Activated CD8-positive, alpha-beta T cell treated with anti-CD3 and anti-CD28 coated beads for 36 hours (primary cell): ENCODE results near the gene ANKS1B. TPM values are rescaled to one million over a fixed set of nuclear protein-coding genes. Genes with fewer than 3 reads are reported as not detected.

Experiments
- ATAC-seq: fragments of 200-7000 bp; cut with Tn5 transposase; one replicate; pipeline ENCODE4 v1.10.0; 2021; ENCODE audit warnings: mild to moderate bottlenecking, moderate library complexity
- CTCF ChIA-PET: fragments of 350-600 bp; sonication (Branson Sonifier 250); formaldehyde crosslinking; loops from one replicate; lab custom pipeline; 2021; ENCODE audit warnings: antibody characterized with exemption; lab: Charles Lee
- POLR2A ChIA-PET: fragments of 350-600 bp; sonication (Branson Sonifier 250); formaldehyde crosslinking; loops from one replicate; lab custom pipeline; 2021; ENCODE audit warnings: antibody characterized with exemption; lab: Charles Lee
- DNase-seq: peaks from one replicate; pipeline ENCODE4 v3.0.0-alpha.2; 2020
- H3K27ac Mint-ChIP-seq: one replicate; pipeline ENCODE4 v1.8.0; 2021; ENCODE audit warnings: mild to moderate bottlenecking, mixed read lengths
- H3K27me3 Mint-ChIP-seq: one replicate; pipeline ENCODE4 v1.8.0; 2021; ENCODE audit warnings: mixed read lengths
- H3K36me3 Mint-ChIP-seq: one replicate; pipeline ENCODE4 v1.8.0; 2021; ENCODE audit warnings: low read depth, mixed read lengths
- H3K4me1 Mint-ChIP-seq: one replicate; pipeline ENCODE4 v1.8.0; 2021; ENCODE audit warnings: low read depth, mixed read lengths
- H3K4me3 Mint-ChIP-seq: one replicate; pipeline ENCODE4 v1.8.0; 2021; ENCODE audit warnings: mild to moderate bottlenecking, moderate library complexity, mixed read lengths
- H3K9me3 Mint-ChIP-seq: one replicate; pipeline ENCODE4 v1.8.0; 2021; ENCODE audit warnings: mixed read lengths
- CTCF ChIP-seq: fragments of 200-600 bp; IDR thresholded peaks from one replicate; pipeline ENCODE4 v1.8.0; 2022; ENCODE audit warnings: antibody characterized with exemption, mild to moderate bottlenecking
- intact Hi-C: fragments of 100-400 bp; cut with micrococcal nuclease; formaldehyde crosslinking; loops from one replicate; pipeline ENCODE4 v1.10.0; 2022
- total RNA-seq, 2 experiments: library from RNA; stranded (reverse); gene quantifications; one replicate each; pipeline ENCODE4 v1.2.3, GENCODE V29; 2021

Gene ANKS1B
- total RNA-seq, 2 experiments from 2014 or later = 0.54 TPM; not detected in 1

- DNase-seq (no peak), ATAC-seq (no peak)
- peaks cover 17% of the 10 kb centered on the region for H3K27me3 Mint-ChIP-seq
- H3K4me3 Mint-ChIP-seq = no peak overlapping the region
- TF ChIP-seq CTCF = no peak
- ChIA-PET CTCF (no interaction called here), POLR2A (no interaction called here)
- no peaks in the 10 kb centered on the region for H3K4me1 Mint-ChIP-seq
- intact Hi-C loops = no loop called here
- H3K36me3 Mint-ChIP-seq = no peaks in the 10 kb centered on the region
- H3K27ac Mint-ChIP-seq = no peak overlapping the region
- H3K9me3 Mint-ChIP-seq = no peaks in the 10 kb centered on the region
Observed at GRCh38 chr12:99978152-99978551, 6.6 kb downstream of the ANKS1B start.

GRCh38 chr12:99977550-99977949, 7.2 kb downstream of the ANKS1B start:
- H3K4me1 Mint-ChIP-seq = no peaks in the 10 kb centered on the region
- no peak overlapping the region for H3K27ac Mint-ChIP-seq
- ChIA-PET POLR2A (no interaction called here), CTCF (no interaction called here)
- no peaks in the 10 kb centered on the region for H3K36me3 Mint-ChIP-seq
- intact Hi-C loops = no loop called here
- DNase-seq (no peak), ATAC-seq (no peak)
- H3K27me3 Mint-ChIP-seq = peaks cover 14% of the 10 kb centered on the region
- no peak for TF ChIP-seq CTCF
- no peaks in the 10 kb centered on the region for H3K9me3 Mint-ChIP-seq
- no peak overlapping the region for H3K4me3 Mint-ChIP-seq

- POLR2A ChIA-PET = no interaction called here
- CTCF ChIA-PET = no interaction called here
- DNase-seq = no peak
- Mint-ChIP-seq H3K9me3 (no peaks in the 10 kb centered on the region), H3K36me3 (no peaks in the 10 kb centered on the region), H3K4me3 (no peak overlapping the region), H3K4me1 (no peaks in the 10 kb centered on the region), H3K27ac (no peak overlapping the region), H3K27me3 (peaks cover 14% of the 10 kb centered on the region)
- intact Hi-C loops = no loop called here
- no peak for TF ChIP-seq CTCF
- ATAC-seq = no peak
Observed at GRCh38 chr12:99976762-99977161, 8.0 kb downstream of the ANKS1B start.

GRCh38 chr12:99975321-99975720, 9.4 kb downstream of the ANKS1B start:
- TF ChIP-seq CTCF = no peak
- ATAC-seq (no peak), DNase-seq (no peak)
- Mint-ChIP-seq H3K9me3 (no peaks in the 10 kb centered on the region), H3K27ac (no peak overlapping the region), H3K4me3 (no peak overlapping the region), H3K4me1 (no peaks in the 10 kb centered on the region), H3K36me3 (no peaks in the 10 kb centered on the region), H3K27me3 (peaks cover 11% of the 10 kb centered on the region)
- POLR2A ChIA-PET = no interaction called here
- intact Hi-C loops = no loop called here
- CTCF ChIA-PET = no interaction called here

GRCh38 chr12:99974146-99974545, 10.6 kb downstream of the ANKS1B start:
- ChIA-PET POLR2A (no interaction called here), CTCF (no interaction called here)
- DNase-seq (no peak), ATAC-seq (no peak)
- no peaks in the 10 kb centered on the region for H3K9me3 Mint-ChIP-seq
- no peaks in the 10 kb centered on the region for H3K36me3 Mint-ChIP-seq
- intact Hi-C loops = no loop called here
- H3K27me3 Mint-ChIP-seq = peaks cover 8% of the 10 kb centered on the region
- no peak overlapping the region for H3K4me3 Mint-ChIP-seq
- no peak overlapping the region for H3K27ac Mint-ChIP-seq
- H3K4me1 Mint-ChIP-seq = no peaks in the 10 kb centered on the region
- no peak for TF ChIP-seq CTCF
